SU-DHL-6 (cell line): ENCODE measurements around the gene TNFRSF18.

Experiments used
- EZH2phosphoT487 ChIP-seq: fragments of 200-600 bp; sonication (generic), shearing (Covaris generic); conservative IDR thresholded peaks from 2 replicates; pipeline ENCODE4 v1.6.1; 2018; ENCODE audit warnings: mild to moderate bottlenecking, antibody characterized with exemption, low read length, moderate library complexity, mixed read lengths
- TF ChIP-seq, protein P1 (sequence below): fragments of 200-600 bp; sonication (generic); IDR thresholded peaks from one replicate; pipeline ENCODE4 v1.5.1; 2017; ENCODE audit warnings: antibody characterized with exemption, mild to moderate bottlenecking, low read length, moderate library complexity; ENCODE audit not compliant: insufficient read depth, poor library complexity, severe bottlenecking

GRCh38 chr1:1187938-1188337 lies 18.5 kb downstream of the TNFRSF18 start:
- TF ChIP-seq, protein P1, sequence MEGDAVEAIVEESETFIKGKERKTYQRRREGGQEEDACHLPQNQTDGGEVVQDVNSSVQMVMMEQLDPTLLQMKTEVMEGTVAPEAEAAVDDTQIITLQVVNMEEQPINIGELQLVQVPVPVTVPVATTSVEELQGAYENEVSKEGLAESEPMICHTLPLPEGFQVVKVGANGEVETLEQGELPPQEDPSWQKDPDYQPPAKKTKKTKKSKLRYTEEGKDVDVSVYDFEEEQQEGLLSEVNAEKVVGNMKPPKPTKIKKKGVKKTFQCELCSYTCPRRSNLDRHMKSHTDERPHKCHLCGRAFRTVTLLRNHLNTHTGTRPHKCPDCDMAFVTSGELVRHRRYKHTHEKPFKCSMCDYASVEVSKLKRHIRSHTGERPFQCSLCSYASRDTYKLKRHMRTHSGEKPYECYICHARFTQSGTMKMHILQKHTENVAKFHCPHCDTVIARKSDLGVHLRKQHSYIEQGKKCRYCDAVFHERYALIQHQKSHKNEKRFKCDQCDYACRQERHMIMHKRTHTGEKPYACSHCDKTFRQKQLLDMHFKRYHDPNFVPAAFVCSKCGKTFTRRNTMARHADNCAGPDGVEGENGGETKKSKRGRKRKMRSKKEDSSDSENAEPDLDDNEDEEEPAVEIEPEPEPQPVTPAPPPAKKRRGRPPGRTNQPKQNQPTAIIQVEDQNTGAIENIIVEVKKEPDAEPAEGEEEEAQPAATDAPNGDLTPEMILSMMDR, result no peak
- TF ChIP-seq EZH2phosphoT487, result no peak
